NCI-H1105 (cell line): ENCODE data around the gene RASAL2.
"Not testable (repeated sequence)": the region's sequence is repeated elsewhere in the genome, so short reads cannot be mapped to it uniquely, and the experiment has no call there.

Experiments used
- DNase-seq: peaks from one replicate; lab custom pipeline; 2025; lab: John Stamatoyannopoulos, UW

RASAL2 gene

GRCh38 chr1:178232949-178233348, 139.0 kb downstream of the RASAL2 start:
- DNase-seq = no peak

- DNase-seq = no peak
Measured at GRCh38 chr1:178237121-178237520, 143.2 kb downstream of the RASAL2 start.

- DNase-seq = no peak
Measured at GRCh38 chr1:178238722-178239510, 145.0 kb downstream of the RASAL2 start.

GRCh38 chr1:178241057-178241456, 147.2 kb downstream of the RASAL2 start:
- no peak for DNase-seq

- DNase-seq = no peak
Measured at GRCh38 chr1:178241837-178242236, 147.9 kb downstream of the RASAL2 start.

GRCh38 chr1:178243119-178243518, 149.2 kb downstream of the RASAL2 start:
- DNase-seq = no peak

- no peak for DNase-seq
Measured at GRCh38 chr1:178243890-178244289, 150.0 kb downstream of the RASAL2 start.

- not testable (repeated sequence) for DNase-seq
Measured at GRCh38 chr1:178248284-178248683, 154.4 kb downstream of the RASAL2 start.

GRCh38 chr1:178253581-178253980, 159.7 kb downstream of the RASAL2 start:
- DNase-seq = not testable (repeated sequence)

- DNase-seq = no peak
Measured at GRCh38 chr1:178254433-178254832, 160.5 kb downstream of the RASAL2 start.

GRCh38 chr1:178258536-178258935, 164.6 kb downstream of the RASAL2 start:
- no peak for DNase-seq

- no peak for DNase-seq
Measured at GRCh38 chr1:178262120-178262500, 168.2 kb downstream of the RASAL2 start.

- DNase-seq = no peak
Measured at GRCh38 chr1:178263341-178263740, 169.4 kb downstream of the RASAL2 start.

- no peak for DNase-seq
Measured at GRCh38 chr1:178266113-178266512, 172.2 kb downstream of the RASAL2 start.

- no peak for DNase-seq
Measured at GRCh38 chr1:178266619-178267066, 172.7 kb downstream of the RASAL2 start.

- DNase-seq = no peak
Measured at GRCh38 chr1:178267646-178268094, 173.8 kb downstream of the RASAL2 start.

- DNase-seq = no peak
Measured at GRCh38 chr1:178271471-178271870, 177.6 kb downstream of the RASAL2 start.

- no peak for DNase-seq
Measured at GRCh38 chr1:178273707-178274410, 180.0 kb downstream of the RASAL2 start.

- DNase-seq = no peak
Measured at GRCh38 chr1:178275049-178275448, 181.1 kb downstream of the RASAL2 start.

- no peak for DNase-seq
Measured at GRCh38 chr1:178275553-178275952, 181.6 kb downstream of the RASAL2 start.

- no peak for DNase-seq
Measured at GRCh38 chr1:178277793-178278530, 184.1 kb downstream of the RASAL2 start.

GRCh38 chr1:178278916-178279686, 185.2 kb downstream of the RASAL2 start:
- no peak for DNase-seq
